ENCODE data around the gene METTL25.

The METTL25 gene

DNA sequence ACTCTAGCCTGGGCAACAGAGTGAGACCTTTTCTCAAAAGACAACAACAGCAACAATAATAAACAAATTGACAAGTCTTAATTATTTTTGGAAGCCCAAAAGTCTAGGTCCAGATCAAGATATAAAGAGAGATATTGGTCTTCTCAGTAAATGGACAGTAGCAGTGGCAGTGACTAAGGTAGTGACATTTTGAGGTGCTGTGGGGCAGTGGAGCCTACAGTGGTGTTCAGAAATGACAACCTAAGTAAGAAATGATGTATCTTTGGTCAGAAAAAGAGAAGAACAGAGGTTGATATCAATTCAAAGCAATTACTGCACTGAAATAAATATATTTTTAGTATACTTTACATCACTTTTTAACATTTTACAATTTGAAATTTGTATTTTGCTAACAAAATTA is 20.7 kb downstream of the METTL25 start:
- H3K27me3 ChIP-seq (ENCODE audit: insufficient read depth, low read depth) = no peaks in the 10 kb centered on the region
- H3K4me2 ChIP-seq = no peak overlapping the region
- no peaks in the 10 kb centered on the region for H3K36me3 ChIP-seq (ENCODE audit: insufficient read depth)
- no peak overlapping the region for H2AFZ ChIP-seq (ENCODE audit: low read depth)
- H3K4me3 ChIP-seq (IDR thresholded peaks at IDR 0.05; ENCODE audit: insufficient read depth, low read depth, low read length) = no peak overlapping the region
- no peaks in the 10 kb centered on the region; the same call in 1 of the 2 replicates for H4K20me1 ChIP-seq (ENCODE audit: insufficient read depth)
- H3K79me2 ChIP-seq (ENCODE audit: insufficient read depth, low read depth) = no peaks in the 10 kb centered on the region
- H3K27ac ChIP-seq = no peak overlapping the region
- no peaks in the 10 kb centered on the region for H3K4me1 ChIP-seq (ENCODE audit: low read depth, poor library complexity, severe bottlenecking)
- TF ChIP-seq CTCF (conservative IDR thresholded peaks at IDR 0.05; ENCODE audit: low read depth, low read length) = no peak
- no peak overlapping the region for H3K9ac ChIP-seq

DNA sequence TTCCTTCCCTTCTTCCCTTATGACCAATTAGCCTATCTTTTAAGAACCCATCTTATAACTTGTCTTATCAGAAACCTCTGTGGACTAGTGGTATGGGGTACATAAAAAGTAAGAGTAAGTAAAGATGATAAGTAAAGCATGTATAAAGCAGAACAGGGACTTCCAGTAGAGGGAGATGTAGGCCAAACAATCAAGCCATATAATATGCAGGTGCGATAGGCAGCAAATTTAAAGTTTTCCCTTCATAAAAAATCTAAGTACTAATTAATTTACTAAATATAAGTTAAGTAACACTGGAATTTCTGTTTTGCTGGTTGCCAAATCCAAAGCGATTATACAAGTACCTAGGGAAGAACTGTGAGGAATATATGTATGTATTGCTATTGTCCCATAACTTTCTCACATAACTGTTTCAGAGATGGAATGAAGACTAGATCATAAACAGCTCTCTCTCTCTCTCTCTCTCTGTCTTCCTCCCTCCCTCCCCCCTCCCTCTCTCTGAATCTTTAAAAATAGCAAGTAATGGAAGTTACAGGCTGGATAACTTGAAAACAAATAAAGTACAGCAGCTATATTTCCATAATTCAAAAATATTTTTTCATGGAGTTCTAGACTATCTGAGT is 25.7 kb downstream of the METTL25 start:
- Histone ChIP-seq H2AFZ (ENCODE audit: low read depth) (no peak overlapping the region), H3K27me3 (ENCODE audit: insufficient read depth, low read depth) (no peaks in the 10 kb centered on the region), H3K36me3 (ENCODE audit: insufficient read depth) (no peaks in the 10 kb centered on the region), H3K4me3 (IDR thresholded peaks at IDR 0.05; ENCODE audit: insufficient read depth, low read depth, low read length) (no peak overlapping the region), H4K20me1 (ENCODE audit: insufficient read depth) (no peaks in the 10 kb centered on the region), H3K4me2 (no peak overlapping the region), H3K79me2 (ENCODE audit: insufficient read depth, low read depth) (no peaks in the 10 kb centered on the region), H3K27ac (no peak overlapping the region), H3K4me1 (ENCODE audit: low read depth, poor library complexity, severe bottlenecking) (no peaks in the 10 kb centered on the region), H3K9ac (no peak overlapping the region)
- TF ChIP-seq CTCF (conservative IDR thresholded peaks at IDR 0.05; ENCODE audit: low read depth, low read length) = peak; percentile 61

DNA sequence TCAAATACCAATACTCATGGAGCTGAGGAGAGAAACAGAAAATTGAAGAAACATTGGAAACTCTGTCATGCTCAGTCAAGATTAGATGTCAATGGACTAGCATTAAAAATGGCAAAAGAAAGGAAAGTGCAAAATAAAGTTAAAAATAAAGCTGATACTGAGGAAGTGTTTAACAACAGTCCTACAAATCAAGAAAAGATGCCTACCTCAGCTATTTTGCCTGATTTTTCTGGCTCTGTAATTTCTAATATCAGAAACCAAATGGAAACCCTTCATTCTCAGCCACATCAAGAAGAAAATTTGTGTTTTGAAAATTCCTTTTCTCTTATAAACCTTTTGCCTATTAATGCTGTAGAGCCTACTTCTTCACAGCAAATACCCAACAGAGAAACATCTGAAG is 40.5 kb downstream of the METTL25 start:
- Histone ChIP-seq H3K9ac (no peak overlapping the region), H3K4me1 (ENCODE audit: low read depth, poor library complexity, severe bottlenecking) (no peaks in the 10 kb centered on the region)

GRCh38 chr12:82400819-82401218 is 42.5 kb downstream of the METTL25 start:
- Histone ChIP-seq H3K4me2 (no peak overlapping the region), H3K36me3 (ENCODE audit: insufficient read depth) (no peaks in the 10 kb centered on the region), H3K4me3 (IDR thresholded peaks at IDR 0.05; ENCODE audit: insufficient read depth, low read depth, low read length) (no peak overlapping the region), H3K79me2 (ENCODE audit: insufficient read depth, low read depth) (no peaks in the 10 kb centered on the region), H3K27ac (no peak overlapping the region), H4K20me1 (ENCODE audit: insufficient read depth) (no peaks in the 10 kb centered on the region), H3K9ac (no peak overlapping the region), H3K4me1 (ENCODE audit: low read depth, poor library complexity, severe bottlenecking) (no peaks in the 10 kb centered on the region), H3K27me3 (ENCODE audit: insufficient read depth, low read depth) (no peaks in the 10 kb centered on the region), H2AFZ (ENCODE audit: low read depth) (no peak overlapping the region)
- TF ChIP-seq CTCF (conservative IDR thresholded peaks at IDR 0.05; ENCODE audit: low read depth, low read length) = no peak

More for the DNA sequence above, 40.5 kb downstream of the METTL25 start:
- H3K4me2 ChIP-seq = no peak overlapping the region
- H2AFZ ChIP-seq (ENCODE audit: low read depth) = no peak overlapping the region
- no peaks in the 10 kb centered on the region for H3K36me3 ChIP-seq (ENCODE audit: insufficient read depth)
- no peak overlapping the region for H3K27ac ChIP-seq
- H3K27me3 ChIP-seq (ENCODE audit: insufficient read depth, low read depth) = no peaks in the 10 kb centered on the region
- H4K20me1 ChIP-seq (ENCODE audit: insufficient read depth) = no peaks in the 10 kb centered on the region
- TF ChIP-seq CTCF (conservative IDR thresholded peaks at IDR 0.05; ENCODE audit: low read depth, low read length) = no peak
- H3K4me3 ChIP-seq (IDR thresholded peaks at IDR 0.05; ENCODE audit: insufficient read depth, low read depth, low read length) = no peak overlapping the region
- no peaks in the 10 kb centered on the region for H3K79me2 ChIP-seq (ENCODE audit: insufficient read depth, low read depth)

Measured in KMS-11 (cell line).